ENCODE results near the gene FXYD7.

Gene FXYD7

DNA sequence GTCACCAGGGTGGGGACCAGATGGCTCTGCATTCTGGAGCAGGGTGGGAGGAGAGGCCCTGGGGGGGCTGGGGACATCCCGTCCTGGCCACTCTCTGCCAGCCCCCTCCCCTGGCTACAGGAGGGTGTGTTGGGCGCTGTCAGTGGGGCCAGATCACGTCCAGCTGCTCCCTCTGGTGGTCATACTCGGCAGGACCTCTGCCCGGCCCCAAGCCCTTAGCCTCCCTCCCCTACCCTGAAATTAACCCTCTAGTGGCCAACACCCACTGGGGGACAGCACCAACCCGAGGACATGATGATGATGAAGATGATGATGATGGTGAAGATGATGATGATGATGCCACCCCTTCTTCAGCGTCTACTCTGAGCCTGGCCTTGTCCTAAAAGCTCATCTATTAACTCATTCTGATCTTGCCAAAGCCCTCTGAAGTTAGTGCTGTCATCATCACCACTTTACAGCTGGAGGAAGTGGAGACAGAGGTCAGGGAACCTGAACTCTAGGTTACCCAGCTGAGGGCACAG is 7.6 kb upstream of the FXYD7 start:
- no peak for TF ChIP-seq SPI1 (IDR thresholded peaks at IDR 0.05; ENCODE audit: borderline replicate concordance, low read depth)
- TF ChIP-seq, protein P1, sequence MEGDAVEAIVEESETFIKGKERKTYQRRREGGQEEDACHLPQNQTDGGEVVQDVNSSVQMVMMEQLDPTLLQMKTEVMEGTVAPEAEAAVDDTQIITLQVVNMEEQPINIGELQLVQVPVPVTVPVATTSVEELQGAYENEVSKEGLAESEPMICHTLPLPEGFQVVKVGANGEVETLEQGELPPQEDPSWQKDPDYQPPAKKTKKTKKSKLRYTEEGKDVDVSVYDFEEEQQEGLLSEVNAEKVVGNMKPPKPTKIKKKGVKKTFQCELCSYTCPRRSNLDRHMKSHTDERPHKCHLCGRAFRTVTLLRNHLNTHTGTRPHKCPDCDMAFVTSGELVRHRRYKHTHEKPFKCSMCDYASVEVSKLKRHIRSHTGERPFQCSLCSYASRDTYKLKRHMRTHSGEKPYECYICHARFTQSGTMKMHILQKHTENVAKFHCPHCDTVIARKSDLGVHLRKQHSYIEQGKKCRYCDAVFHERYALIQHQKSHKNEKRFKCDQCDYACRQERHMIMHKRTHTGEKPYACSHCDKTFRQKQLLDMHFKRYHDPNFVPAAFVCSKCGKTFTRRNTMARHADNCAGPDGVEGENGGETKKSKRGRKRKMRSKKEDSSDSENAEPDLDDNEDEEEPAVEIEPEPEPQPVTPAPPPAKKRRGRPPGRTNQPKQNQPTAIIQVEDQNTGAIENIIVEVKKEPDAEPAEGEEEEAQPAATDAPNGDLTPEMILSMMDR (IDR thresholded peaks at IDR 0.05; ENCODE audit: insufficient read depth, low read length) = peak; percentile 58
- TF ChIP-seq, protein P2, sequence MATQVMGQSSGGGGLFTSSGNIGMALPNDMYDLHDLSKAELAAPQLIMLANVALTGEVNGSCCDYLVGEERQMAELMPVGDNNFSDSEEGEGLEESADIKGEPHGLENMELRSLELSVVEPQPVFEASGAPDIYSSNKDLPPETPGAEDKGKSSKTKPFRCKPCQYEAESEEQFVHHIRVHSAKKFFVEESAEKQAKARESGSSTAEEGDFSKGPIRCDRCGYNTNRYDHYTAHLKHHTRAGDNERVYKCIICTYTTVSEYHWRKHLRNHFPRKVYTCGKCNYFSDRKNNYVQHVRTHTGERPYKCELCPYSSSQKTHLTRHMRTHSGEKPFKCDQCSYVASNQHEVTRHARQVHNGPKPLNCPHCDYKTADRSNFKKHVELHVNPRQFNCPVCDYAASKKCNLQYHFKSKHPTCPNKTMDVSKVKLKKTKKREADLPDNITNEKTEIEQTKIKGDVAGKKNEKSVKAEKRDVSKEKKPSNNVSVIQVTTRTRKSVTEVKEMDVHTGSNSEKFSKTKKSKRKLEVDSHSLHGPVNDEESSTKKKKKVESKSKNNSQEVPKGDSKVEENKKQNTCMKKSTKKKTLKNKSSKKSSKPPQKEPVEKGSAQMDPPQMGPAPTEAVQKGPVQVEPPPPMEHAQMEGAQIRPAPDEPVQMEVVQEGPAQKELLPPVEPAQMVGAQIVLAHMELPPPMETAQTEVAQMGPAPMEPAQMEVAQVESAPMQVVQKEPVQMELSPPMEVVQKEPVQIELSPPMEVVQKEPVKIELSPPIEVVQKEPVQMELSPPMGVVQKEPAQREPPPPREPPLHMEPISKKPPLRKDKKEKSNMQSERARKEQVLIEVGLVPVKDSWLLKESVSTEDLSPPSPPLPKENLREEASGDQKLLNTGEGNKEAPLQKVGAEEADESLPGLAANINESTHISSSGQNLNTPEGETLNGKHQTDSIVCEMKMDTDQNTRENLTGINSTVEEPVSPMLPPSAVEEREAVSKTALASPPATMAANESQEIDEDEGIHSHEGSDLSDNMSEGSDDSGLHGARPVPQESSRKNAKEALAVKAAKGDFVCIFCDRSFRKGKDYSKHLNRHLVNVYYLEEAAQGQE (IDR thresholded peaks at IDR 0.05; ENCODE audit: insufficient replicate concordance, low read depth) = peak; percentile 67
- no peak overlapping the region for H3K27ac ChIP-seq (replicated peaks)
- DNase-seq (ENCODE audit: low read depth in 1 of 2, low spot score in 1 of 2) = peak; percentile 44 to 51
- H3K4me3 ChIP-seq (replicated peaks; ENCODE audit: insufficient read depth, low read length) = no peak overlapping the region
- H3K27me3 ChIP-seq (ENCODE audit: insufficient read depth, poor library complexity, severe bottlenecking) = no peaks in the 10 kb centered on the region

DNA sequence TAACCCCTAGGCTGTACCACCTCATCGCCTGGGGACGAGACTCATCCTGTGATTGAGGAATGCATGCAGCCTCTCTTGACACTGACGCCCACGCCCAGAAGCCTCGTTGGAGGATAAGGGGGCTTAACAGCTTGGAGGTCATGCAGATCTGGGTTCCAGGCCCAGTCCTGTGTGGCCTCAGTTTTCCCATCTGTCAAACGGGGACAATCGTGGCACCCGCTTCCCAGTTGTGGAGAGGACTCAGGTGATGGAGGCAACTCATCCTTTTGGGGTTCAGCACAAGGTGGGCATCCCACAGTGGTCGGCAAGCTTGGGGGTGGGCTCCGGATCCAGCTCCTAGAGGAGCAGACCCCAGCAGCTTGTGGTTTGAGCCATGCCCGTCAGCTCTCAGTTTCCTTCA is 6.8 kb upstream of the FXYD7 start:
- no peak for DNase-seq (ENCODE audit: low read depth in 1 of 2, low spot score in 1 of 2)
- TF ChIP-seq GABPA (IDR thresholded peaks at IDR 0.05; ENCODE audit: low read depth) (no peak), POLR2AphosphoS5 (IDR thresholded peaks at IDR 0.05; ENCODE audit: low read depth) (no peak), SPI1 (IDR thresholded peaks at IDR 0.05; ENCODE audit: borderline replicate concordance, low read depth) (no peak)
- TF ChIP-seq, protein P1 (IDR thresholded peaks at IDR 0.05; ENCODE audit: insufficient read depth, low read length) = no peak
- TF ChIP-seq, protein P2 (IDR thresholded peaks at IDR 0.05; ENCODE audit: insufficient replicate concordance, low read depth) = no peak
- Histone ChIP-seq H3K4me3 (replicated peaks; ENCODE audit: insufficient read depth, low read length) (no peak overlapping the region), H3K27me3 (ENCODE audit: insufficient read depth, poor library complexity, severe bottlenecking) (no peaks in the 10 kb centered on the region), H3K27ac (replicated peaks) (no peak overlapping the region)

DNA sequence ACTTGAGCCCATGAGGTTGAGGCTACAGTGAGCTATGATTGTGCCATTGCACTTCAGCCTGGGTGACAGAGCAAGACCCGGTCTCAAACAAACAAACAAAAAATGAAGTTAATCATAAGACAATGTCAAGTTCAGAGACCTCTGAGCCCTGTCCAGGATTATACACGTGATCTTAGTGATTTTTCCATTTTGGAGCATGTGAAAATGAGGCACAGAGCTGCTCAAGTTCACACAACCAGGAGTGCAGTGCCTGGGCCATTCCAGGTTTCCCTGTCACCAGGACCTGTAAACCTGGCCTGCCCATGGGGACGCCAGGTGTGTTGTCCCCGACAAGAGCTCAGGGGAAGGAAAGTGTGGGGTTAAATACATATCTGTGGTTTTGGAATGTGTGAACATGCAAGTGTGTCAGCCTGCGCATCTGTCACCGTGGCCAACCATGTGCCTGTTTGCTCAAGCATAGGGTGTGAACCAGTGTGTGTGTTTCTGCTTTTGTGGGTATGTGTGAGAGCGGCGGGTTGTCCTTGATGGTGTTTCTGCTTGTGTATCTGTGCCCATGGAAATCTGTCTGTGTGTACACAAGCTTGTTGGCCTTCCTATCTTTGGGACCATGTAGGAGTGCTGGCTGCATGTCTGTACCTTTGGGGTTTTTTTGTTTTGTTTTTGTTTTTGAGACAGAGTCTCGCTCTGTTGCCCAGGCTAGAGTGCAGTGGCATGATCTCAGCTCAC is 5.9 kb upstream of the FXYD7 start:
- TF ChIP-seq SPI1 (IDR thresholded peaks at IDR 0.05; ENCODE audit: borderline replicate concordance, low read depth) (no peak), POLR2AphosphoS5 (IDR thresholded peaks at IDR 0.05; ENCODE audit: low read depth) (no peak), GABPA (IDR thresholded peaks at IDR 0.05; ENCODE audit: low read depth) (no peak)
- TF ChIP-seq, protein P1 (IDR thresholded peaks at IDR 0.05; ENCODE audit: insufficient read depth, low read length) = no peak
- TF ChIP-seq, protein P2 (IDR thresholded peaks at IDR 0.05; ENCODE audit: insufficient replicate concordance, low read depth) = no peak
- Histone ChIP-seq H3K27ac (replicated peaks) (no peak overlapping the region), H3K27me3 (ENCODE audit: insufficient read depth, poor library complexity, severe bottlenecking) (peaks cover 4% of the 10 kb centered on the region), H3K4me3 (replicated peaks; ENCODE audit: insufficient read depth, low read length) (no peak overlapping the region)
- DNase-seq (ENCODE audit: low read depth in 1 of 2, low spot score in 1 of 2) = no peak
